ENCODE results near the gene LNP1.

DNA sequence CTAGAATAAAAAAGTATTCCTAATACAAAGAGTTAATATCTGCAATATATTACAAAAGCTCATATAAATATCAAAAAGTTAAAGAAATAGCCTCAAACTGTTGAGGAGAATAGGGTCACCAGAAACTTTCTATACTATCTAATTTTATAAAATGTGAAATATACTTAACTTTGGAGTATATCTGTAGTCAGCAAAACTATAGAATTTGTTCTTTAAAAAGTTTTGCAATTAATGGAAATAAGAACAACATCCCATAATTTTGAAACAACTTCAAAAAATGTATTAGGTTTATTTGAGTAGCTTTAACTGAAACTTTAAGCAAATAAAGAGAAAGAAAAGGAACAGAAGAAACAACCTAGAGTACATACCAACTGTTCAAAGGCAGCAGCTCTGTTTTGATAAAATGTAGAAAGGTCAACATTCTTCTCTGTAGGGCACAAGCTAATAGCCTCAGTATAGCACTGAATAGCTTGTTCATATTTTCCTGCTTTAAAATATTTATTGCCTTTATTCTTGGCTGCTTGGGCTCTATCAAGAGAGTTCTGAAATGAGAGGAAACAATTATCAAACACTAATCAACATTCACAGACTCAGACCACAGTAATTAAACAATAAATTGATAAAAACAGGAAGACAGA, 14.8 kb upstream of the LNP1 start:
- TF ChIP-seq, protein P1, sequence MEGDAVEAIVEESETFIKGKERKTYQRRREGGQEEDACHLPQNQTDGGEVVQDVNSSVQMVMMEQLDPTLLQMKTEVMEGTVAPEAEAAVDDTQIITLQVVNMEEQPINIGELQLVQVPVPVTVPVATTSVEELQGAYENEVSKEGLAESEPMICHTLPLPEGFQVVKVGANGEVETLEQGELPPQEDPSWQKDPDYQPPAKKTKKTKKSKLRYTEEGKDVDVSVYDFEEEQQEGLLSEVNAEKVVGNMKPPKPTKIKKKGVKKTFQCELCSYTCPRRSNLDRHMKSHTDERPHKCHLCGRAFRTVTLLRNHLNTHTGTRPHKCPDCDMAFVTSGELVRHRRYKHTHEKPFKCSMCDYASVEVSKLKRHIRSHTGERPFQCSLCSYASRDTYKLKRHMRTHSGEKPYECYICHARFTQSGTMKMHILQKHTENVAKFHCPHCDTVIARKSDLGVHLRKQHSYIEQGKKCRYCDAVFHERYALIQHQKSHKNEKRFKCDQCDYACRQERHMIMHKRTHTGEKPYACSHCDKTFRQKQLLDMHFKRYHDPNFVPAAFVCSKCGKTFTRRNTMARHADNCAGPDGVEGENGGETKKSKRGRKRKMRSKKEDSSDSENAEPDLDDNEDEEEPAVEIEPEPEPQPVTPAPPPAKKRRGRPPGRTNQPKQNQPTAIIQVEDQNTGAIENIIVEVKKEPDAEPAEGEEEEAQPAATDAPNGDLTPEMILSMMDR (IDR thresholded peaks at IDR 0.05; ENCODE audit: insufficient read depth, low read depth, low read length), result no peak
- TF ChIP-seq EZH2 (IDR thresholded peaks at IDR 0.05; ENCODE audit: insufficient read depth, low read length), result no peak

All from astrocyte (in vitro differentiated cells and primary cell).